ENCODE measurements around the gene UBTD1. TPM values are rescaled to one million over a fixed set of nuclear protein-coding genes. Genes with fewer than 3 reads are reported as not detected.

The UBTD1 gene
- polyA plus RNA-seq, 1 donor from 2014 or later: 3.3 TPM

DNA sequence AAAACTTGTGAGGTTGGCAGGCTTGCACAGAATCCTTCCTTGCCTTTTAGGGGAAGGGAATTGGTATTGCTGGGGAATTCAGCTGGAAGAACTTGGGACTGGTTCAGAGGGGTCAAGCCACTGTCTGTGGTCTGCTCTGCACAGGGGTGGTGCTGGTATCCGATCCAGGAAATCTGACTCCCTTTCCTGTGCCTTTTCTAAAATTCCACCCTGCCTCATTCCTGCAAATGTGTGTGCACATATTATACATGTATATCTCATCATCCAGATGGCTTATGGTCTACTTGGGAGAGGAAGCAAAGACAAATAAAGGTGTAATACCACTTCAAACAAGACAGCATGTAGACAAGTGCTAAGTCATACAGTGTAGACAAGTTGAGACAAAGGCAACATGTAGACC lies 14.3 kb downstream of the UBTD1 start:
- Histone ChIP-seq H4K20me1 (ENCODE audit: insufficient read depth) (no peaks in the 10 kb centered on the region), H3K4me2 (ENCODE audit: low read length) (no peak overlapping the region), H3K27me3 (ENCODE audit: insufficient read depth, low read depth, low read length) (no peaks in the 10 kb centered on the region), H3F3A (ENCODE audit: insufficient read depth, low read length, poor library complexity, severe bottlenecking) (no peaks in the 10 kb centered on the region), H3K79me2 (replicated peaks; ENCODE audit: insufficient read depth, low read length) (no peaks in the 10 kb centered on the region), H3K9me3 (ENCODE audit: low read length) (no peaks in the 10 kb centered on the region), H3K9me2 (ENCODE audit: insufficient read depth, low read length) (no peaks in the 10 kb centered on the region), H3K4me3 (ENCODE audit: low read length) (no peak overlapping the region), H2AFZ (ENCODE audit: low read depth, low read length) (no peak overlapping the region), H3K36me3 (ENCODE audit: insufficient read depth, low read length) (no peaks in the 10 kb centered on the region), H3K9ac (ENCODE audit: low read length) (no peak overlapping the region), H3K27ac (ENCODE audit: low read length) (no peak overlapping the region)
- no peak for TF ChIP-seq CTCF (IDR thresholded peaks at IDR 0.05; ENCODE audit: poor library complexity, severe bottlenecking)
- TF ChIP-seq TAF1 (IDR thresholded peaks at IDR 0.05; ENCODE audit: low read depth): no peak
- TF ChIP-seq POLR2AphosphoS5 (IDR thresholded peaks at IDR 0.05): no peak
- no peak for TF ChIP-seq MXI1 (conservative IDR thresholded peaks at IDR 0.05; ENCODE audit: poor library complexity, severe bottlenecking)
- TF ChIP-seq SMC3 (conservative IDR thresholded peaks at IDR 0.05; ENCODE audit: poor library complexity): no peak
- TF ChIP-seq EP300 (conservative IDR thresholded peaks at IDR 0.05; ENCODE audit: poor library complexity, severe bottlenecking): no peak
- TF ChIP-seq RAD21 (conservative IDR thresholded peaks at IDR 0.05): no peak

GRCh38 chr10:97514344-97514743 lies 15.6 kb downstream of the UBTD1 start:
- TF ChIP-seq CTCF (IDR thresholded peaks at IDR 0.05; ENCODE audit: poor library complexity, severe bottlenecking): no peak
- TF ChIP-seq SMC3 (conservative IDR thresholded peaks at IDR 0.05; ENCODE audit: poor library complexity): no peak
- TF ChIP-seq RAD21 (conservative IDR thresholded peaks at IDR 0.05): no peak
- TF ChIP-seq TAF1 (IDR thresholded peaks at IDR 0.05; ENCODE audit: low read depth): no peak
- no peak for TF ChIP-seq EP300 (conservative IDR thresholded peaks at IDR 0.05; ENCODE audit: poor library complexity, severe bottlenecking)
- TF ChIP-seq REST (IDR thresholded peaks at IDR 0.05; ENCODE audit: borderline replicate concordance): no peak
- TF ChIP-seq POLR2AphosphoS5 (IDR thresholded peaks at IDR 0.05): no peak
- no peak for TF ChIP-seq MXI1 (conservative IDR thresholded peaks at IDR 0.05; ENCODE audit: poor library complexity, severe bottlenecking)
- TF ChIP-seq EZH2 (IDR thresholded peaks at IDR 0.05; ENCODE audit: borderline replicate concordance, insufficient read depth, low read length, poor library complexity, severe bottlenecking): no peak
- Histone ChIP-seq H3K4me2 (ENCODE audit: low read length) (no peak overlapping the region), H2AFZ (ENCODE audit: low read depth, low read length) (no peak overlapping the region), H3K4me3 (ENCODE audit: low read length) (no peak overlapping the region), H3K9ac (ENCODE audit: low read length) (no peak overlapping the region), H3K9me2 (ENCODE audit: insufficient read depth, low read length) (no peaks in the 10 kb centered on the region), H3F3A (ENCODE audit: insufficient read depth, low read length, poor library complexity, severe bottlenecking) (no peaks in the 10 kb centered on the region), H3K27me3 (ENCODE audit: insufficient read depth, low read depth, low read length) (no peaks in the 10 kb centered on the region), H3K27ac (ENCODE audit: low read length) (no peak overlapping the region), H3K79me2 (replicated peaks; ENCODE audit: insufficient read depth, low read length) (no peaks in the 10 kb centered on the region), H4K20me1 (ENCODE audit: insufficient read depth) (no peaks in the 10 kb centered on the region), H3K9me3 (ENCODE audit: low read length) (no peaks in the 10 kb centered on the region), H3K36me3 (ENCODE audit: insufficient read depth, low read length) (no peaks in the 10 kb centered on the region)

Measured in neural cell (in vitro differentiated cells).